Urothelium cell line (cell line): ENCODE measurements around the gene RPL15.

ENCODE experiments used
- DNase-seq: peaks from one replicate; pipeline ENCODE4 v3.0.0; 2011; ENCODE audit warnings: low spot score, mixed read lengths
- FAIRE-seq: peaks from 2 replicates; lab custom pipeline; 2011; peaks lifted over from hg19 to GRCh38; lab: Jason Lieb, UNC

RPL15 gene

DNA sequence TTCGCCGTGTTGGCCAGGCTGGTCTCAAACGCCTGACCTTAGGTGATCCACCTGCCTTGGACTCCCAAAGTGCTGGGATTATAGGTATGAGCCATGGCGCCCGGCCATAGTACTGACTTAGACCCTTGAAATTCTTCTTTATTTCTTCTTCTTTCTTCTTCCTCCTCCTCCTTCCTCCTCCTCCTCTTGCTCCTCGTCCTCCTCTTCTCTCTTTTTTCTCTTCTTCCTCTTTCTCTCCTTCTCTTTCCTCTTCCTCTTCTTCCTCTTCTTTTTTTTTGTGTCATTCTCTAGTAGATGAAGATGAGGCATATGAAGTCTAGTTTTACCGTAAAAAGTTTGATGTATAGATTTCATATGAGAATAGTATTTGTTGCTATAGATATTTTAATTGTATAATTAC is 9.3 kb downstream of the RPL15 start:
- DNase-seq (no peak), FAIRE-seq (no peak)

DNA sequence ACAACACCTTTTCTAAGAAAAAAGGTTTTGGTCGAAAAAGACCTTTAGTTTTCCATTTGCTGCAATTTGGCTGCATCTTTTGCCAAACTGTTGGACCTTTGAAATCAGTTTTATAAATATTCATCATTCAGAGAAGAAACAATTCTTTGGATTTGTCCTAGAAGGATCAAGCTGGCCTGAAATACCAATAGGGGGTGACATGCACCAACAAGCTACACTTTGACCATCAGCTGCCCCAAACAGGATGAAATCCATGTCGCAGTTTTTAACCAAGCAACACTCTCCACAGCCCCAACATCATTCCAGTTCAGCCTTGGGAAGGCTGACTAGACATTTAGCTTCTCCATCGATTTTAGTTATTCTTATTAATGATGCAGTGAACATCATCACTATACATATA is 9.8 kb downstream of the RPL15 start:
- FAIRE-seq = no peak

DNA sequence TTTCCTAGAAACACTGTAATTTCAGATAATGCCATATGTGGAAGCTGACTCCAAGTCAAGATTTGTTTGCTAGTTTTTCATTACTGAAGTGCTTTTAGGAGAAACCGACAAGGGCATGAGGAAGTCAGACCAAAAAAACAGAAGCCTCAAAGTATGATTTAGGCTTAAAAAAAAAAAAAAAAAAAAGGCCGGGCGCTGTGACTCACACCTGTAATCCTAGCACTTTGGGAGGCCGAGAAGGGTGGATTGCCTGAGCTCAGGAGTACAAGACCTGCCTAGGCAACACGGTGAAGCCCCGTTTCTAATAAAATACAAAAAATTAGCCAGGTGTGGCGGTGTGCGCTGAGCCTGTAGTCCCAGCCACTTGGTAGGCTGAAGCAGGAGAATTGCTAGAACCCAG is 11.6 kb downstream of the RPL15 start:
- FAIRE-seq = no peak
- peak; percentile 18 for DNase-seq

More for the DNA sequence above, 9.8 kb downstream of the RPL15 start:
- no peak for DNase-seq

GRCh38 chr3:23931597-23931996 is 14.7 kb downstream of the RPL15 start:
- FAIRE-seq (no peak), DNase-seq (no peak)

DNA sequence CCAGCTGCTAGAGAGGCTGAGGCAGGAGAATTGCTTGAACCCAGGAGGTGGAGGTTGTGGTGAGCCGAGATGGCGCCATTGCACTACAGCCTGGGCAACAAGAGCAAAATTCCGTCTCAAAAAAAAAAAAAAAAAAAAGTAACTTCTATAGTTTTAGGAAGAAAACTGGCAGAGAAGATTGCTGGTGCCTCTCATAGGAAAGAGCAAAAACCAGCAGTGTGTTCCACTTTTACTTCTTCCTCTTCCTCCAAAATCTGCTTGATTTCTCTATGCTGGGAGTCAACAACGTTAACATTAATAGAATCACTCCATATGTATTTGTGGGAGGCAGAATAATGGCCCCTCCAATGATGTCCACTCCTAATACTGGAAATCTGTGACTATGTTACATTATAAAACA is 15.6 kb downstream of the RPL15 start:
- FAIRE-seq (no peak), DNase-seq (no peak)

DNA sequence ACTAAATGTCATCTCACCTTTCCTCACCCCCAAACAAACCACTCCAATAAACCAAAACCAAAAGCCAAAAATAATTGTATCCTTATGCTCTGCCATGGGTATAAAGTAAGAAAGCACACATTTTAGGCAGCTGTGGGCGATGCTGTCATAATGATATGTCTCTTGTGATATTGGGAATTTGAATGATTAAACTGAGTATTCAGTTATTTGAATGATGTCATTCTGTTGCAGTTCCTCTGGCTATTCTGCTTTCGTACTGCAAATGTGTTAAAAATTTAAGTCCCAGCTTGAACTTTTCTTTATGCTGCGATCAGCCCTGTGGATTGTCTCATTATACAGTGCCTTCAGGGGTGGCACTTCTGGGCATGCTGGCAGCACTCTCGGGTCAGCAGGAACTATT is 17.3 kb downstream of the RPL15 start:
- FAIRE-seq (no peak), DNase-seq (no peak)

DNA sequence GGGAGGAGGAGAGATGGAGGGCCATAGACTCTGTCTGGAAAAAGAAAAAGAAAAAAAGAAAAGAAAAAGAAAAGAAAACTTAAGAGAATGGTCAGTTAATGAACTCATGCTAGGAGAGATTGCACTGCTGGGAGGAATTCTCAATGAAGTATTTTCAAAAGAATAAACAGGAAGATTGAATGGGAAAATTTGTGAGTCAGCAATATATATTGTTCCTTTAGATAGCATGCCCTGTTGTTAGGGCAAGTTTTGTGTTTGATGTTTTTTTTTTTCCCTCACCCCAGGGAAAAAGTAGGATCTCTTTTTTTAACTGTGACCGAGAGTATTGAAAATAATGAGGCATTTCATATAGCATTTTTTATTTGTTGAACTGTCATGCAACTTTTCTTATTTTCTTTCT is 20.4 kb downstream of the RPL15 start:
- no peak for DNase-seq
- no peak for FAIRE-seq

- no peak for DNase-seq
- FAIRE-seq = no peak
Measured at GRCh38 chr3:23938688-23939087, 21.8 kb downstream of the RPL15 start.

DNA sequence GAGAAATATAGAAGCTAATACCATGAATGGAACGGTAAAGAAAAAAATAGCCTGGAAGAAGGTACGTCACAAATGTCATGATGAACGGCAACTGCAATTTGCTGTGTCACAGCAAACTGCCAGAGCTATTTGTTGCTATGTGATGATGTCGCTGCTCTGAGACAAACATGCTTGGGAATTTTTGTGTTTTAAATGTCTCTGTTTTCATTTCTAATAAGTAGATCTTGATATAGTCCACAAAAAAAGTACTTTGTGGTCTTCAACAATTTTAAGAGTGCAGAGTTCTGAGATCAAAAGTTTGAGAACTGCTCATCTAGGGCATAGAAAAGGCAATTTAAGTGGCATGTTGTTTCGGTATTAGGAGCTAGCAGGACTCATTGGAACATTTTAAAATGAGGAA is 23.8 kb downstream of the RPL15 start:
- DNase-seq (no peak), FAIRE-seq (no peak)

DNA sequence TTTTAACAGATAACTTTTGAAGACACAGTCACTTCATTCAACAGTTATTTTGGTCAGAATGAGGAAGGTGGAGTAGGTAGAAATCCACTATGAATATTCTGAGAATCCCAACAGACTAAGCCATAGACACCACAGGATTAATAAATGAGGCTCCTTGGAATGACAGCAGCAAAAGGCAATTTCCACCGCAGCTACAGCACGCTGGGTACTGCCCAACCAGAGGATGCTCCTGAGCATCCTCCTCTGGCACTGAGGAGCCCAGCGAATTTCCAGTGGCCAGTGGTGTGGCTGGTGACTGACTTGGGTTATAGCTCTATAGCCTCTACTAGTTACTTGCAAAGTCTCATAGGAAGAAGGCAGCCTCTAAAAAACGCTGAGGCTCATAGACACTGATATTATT is 24.5 kb downstream of the RPL15 start:
- no peak for FAIRE-seq
- no peak for DNase-seq

GRCh38 chr3:23942546-23942945 is 25.6 kb downstream of the RPL15 start:
- DNase-seq (no peak), FAIRE-seq (no peak)

- peak; percentile 11 for DNase-seq
- FAIRE-seq = no peak
Measured at GRCh38 chr3:23944007-23944783, 27.3 kb downstream of the RPL15 start.

DNA sequence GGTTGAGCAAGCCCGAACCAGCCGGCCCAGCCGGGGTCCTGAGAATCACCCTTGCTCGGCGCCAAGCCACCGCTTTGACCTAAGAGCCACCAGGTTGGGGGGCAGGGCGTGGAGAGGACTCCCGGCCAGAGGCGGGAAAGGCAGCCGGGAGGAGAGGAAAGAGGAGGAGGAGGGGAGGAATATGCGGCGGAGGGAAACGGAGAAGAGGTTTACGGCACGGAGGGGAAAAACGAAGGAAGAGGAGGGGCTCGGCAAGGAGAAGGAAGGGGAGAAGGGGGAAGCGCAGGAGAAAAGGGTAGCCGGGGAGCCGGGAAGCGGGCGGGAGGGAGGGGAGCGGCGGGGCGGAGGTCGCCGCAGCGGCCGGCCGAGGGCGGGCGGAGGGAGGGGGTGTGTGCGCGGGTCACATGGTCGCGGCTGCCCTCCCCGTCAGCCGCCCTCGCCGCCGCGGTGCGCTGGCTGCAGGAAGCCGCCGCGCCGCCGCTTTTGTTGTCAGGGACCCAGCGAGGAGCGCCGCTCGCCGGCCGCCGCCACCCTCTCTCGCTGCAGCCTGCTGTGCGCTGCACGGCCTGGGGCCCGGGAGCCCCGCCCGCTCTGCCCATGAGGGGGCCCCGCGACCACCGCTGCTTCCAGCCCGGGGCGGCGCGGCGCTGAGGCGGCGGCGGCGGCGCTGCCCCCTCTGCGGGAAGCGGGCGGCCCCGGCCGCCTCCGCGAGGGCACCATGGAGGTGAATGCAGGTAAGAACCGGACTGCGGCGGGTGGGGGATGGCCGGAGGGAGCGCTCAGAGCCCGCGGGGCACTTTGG is 28.1 kb downstream of the RPL15 start, which contains the start of gene NR1D2:
Gene NR1D2 (plus strand): TSS at position 426 of the 802 bp plus-strand sequence. CDS start 293 bp downstream, at position 719.
- no peak for FAIRE-seq
- peak; percentile 92 for DNase-seq

DNA sequence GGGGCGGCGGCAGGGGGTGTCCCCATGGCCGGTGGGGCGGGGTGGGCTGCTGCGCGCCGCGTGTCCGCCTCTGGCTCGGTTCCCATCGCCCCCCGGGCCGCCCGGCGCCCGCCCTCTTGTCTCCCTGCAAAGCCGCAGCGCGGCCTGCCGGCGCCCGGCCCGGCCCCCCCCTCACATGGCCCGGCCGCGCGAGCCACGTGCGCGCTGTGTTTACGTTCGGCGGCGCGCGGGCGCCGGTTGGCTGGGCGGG is 28.7 kb downstream of the RPL15 start:
- DNase-seq (no peak), FAIRE-seq (no peak)

DNA sequence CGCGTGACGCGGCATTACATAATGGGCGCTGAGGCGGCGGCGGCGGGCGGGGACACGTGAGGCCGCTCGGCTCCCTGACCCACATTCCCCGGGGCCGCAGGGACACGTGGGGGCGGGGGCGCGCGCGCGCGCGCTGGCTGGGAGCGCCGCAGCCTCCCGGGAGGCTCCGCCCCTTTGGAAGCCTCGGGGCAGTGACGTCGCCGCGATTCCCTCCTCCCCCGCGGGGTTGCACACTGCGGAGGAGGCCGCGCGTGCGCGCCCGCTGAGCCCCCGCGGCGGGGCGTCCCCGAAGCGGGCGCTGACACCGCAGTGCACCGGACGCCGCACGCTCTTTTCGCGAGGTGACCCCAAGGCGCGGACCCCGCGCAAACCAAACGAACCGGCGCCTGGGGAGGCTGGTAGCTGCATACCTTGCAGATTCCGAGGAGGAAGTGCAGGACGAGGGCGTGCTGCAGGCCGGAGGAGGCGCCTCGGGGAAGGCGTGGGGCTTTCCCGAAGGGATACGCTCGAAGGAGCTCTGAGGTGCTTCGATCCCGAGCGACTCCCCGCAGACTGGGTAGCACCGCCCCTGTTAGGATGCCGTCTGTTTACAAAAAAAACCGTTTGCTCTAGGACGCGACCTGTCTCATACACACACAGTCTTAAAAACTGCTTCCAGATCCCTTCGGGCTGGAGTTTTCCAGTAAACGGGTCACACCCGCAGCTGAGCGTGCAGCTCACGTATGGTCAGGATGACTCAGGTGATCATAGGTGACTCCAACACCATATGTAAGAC is 29.2 kb downstream of the RPL15 start:
- FAIRE-seq (peak; percentile 91), DNase-seq (peak; percentile 97)

DNA sequence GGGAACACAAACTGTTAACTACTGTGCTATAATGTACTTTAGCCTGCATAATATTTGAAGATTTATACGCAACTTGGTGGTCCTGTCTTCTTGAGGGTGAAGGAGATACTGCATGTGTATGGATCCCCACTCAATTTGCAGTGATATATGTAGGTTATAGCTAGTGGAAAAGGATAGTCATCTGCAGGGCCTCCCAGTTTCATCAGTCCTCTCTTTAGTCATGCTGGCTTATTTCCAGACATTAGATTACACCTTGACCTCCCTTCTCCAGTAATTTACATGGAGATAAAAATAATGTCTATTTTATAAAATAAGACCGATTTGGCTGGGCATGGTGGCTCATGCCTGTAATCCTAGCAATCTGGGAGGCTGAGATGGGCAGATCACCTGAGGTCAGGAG is 31.8 kb downstream of the RPL15 start:
- no peak for FAIRE-seq

GRCh38 chr3:23949784-23950183 is 32.9 kb downstream of the RPL15 start:
- FAIRE-seq (no peak), DNase-seq (no peak)

More for the DNA sequence above, 31.8 kb downstream of the RPL15 start:
- no peak for DNase-seq

GRCh38 chr3:23950293-23950692 is 33.4 kb downstream of the RPL15 start:
- DNase-seq (no peak), FAIRE-seq (no peak)

DNA sequence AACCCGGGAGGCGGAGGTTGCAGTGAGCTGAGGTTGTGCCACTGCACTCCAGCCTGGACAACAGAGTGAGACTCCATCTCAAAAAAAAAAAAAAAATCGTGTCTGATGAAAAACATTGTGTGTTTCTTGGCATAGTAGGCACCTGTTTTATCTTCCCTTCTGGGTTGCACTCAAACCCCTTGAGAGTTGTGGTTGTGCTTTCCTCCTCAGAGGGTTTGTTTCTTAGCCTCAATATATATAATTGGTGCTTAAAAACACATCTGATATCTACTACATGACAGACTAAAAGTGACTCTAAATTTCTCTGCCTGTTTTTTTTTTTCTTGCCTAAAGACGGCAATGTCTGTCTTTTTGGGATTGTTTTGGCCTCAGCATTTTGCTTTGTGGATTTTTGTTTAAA is 35.7 kb downstream of the RPL15 start:
- FAIRE-seq (no peak), DNase-seq (no peak)

GRCh38 chr3:23953523-23953922 is 36.6 kb downstream of the RPL15 start:
- DNase-seq (no peak), FAIRE-seq (no peak)

GRCh38 chr3:23954144-23954543 is 37.2 kb downstream of the RPL15 start:
- no peak for FAIRE-seq
- DNase-seq = no peak

DNA sequence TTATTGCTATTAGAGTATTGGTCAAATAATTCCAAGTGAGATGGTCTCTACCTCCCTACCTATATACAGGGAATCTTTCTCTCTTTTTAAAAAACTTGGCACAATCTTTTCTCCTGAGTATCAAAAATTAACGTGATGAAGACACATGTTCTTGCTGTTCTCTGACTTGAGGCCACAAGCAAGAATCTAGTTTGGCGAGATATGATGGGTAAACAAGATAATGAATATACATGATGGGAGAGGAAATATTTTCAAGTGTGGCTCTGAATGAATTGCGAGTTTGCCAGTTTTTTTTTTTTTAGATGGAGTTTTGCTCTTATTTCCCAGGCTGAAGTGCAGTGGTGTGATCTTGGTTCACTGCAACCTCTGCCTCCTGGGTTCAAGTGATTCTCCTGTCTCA is 39.8 kb downstream of the RPL15 start:
- DNase-seq = no peak
- FAIRE-seq = no peak
